SK-N-MC (cell line): ENCODE data around the gene KIF19.

Experiments used
- EZH2 ChIP-seq: fragments of 200-600 bp; sonication (generic); IDR thresholded peaks from one replicate; pipeline ENCODE4 v1.6.1; 2017; ENCODE audit warnings: antibody characterized with exemption
- FOXP2 ChIP-seq: optimal IDR thresholded peaks from 2 replicates; pipeline ENCODE3; 2011; ENCODE audit warnings: mild to moderate bottlenecking, moderate library complexity; ENCODE audit not compliant: insufficient read depth; ENCODE audit errors: extremely low read length, control extremely low read depth
- POLR2AphosphoS5 ChIP-seq: IDR thresholded peaks from 2 replicates; pipeline ENCODE4 v1.6.1; 2012; ENCODE audit warnings: mild to moderate bottlenecking, low read depth, low read length, borderline replicate concordance

DNA sequence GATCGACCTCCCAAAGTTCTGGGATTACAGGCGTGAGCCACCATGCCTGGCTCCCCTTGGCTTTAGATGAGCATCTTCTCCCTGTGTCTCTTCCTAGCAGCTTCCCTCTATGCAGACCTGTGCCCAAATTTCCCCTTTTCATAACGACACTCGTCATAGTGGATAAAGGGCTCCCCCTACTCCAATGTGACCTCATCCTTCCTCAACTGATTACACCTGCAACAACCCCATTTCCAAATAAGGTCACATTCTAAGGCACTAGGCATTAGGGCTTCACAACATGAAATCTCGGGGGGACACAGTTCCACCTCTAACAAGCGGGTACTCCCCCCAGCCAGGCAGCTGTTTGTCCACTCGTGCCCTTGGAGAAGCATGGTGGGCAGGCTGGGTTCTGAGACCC, 10.3 kb downstream of the KIF19 start:
- no peak for TF ChIP-seq POLR2AphosphoS5
- TF ChIP-seq EZH2, result no peak
- TF ChIP-seq FOXP2, result no peak
